ENCODE data around the gene SH2D4B. TPM values are rescaled to one million over a fixed set of nuclear protein-coding genes. Genes with fewer than 3 reads are reported as not detected.

Gene SH2D4B
- polyA plus RNA-seq (ENCODE audit: insufficient read length) = 0.10 TPM

DNA sequence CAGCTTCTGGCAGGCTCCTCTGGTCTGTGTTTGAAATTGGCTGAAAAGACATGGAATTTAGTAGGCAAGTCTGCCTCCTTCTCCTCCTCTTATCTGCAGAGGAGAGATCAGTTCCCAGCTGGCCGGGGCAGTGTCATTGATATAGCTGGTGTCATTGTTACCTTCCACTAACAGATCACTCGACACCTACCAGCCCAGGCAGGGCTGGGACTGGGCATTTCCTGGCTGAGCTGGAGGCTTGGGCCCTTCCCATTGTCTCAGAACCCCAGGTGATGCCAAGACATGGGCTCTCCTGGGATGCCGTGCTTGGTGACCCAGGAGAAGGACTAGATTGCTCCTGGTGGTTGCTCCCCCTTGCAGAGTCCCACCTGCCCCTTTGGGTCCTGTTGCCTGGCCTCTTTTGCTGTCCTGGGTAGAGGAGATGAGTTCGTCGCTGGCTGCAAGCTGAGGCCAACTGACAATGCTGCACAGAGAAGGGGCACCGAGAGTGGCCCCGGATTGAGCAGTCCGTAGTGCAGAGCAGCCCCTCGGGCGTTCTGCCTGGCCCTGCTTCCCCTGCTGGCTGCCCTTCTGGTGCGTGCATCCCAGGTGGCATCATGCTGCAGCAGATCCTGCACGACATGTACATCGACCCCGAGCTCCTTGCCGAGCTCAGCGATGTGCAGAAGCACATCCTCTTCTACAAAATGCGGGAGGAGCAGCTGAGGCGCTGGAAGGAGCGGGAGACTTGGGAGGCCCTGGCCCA, at the start of gene SH2D4B:
TSS of gene SH2D4B (plus strand) at position 167 of the 745 bp plus-strand sequence. CDS start at position 597, 430 bp downstream.
- DNase-seq = no peak

DNA sequence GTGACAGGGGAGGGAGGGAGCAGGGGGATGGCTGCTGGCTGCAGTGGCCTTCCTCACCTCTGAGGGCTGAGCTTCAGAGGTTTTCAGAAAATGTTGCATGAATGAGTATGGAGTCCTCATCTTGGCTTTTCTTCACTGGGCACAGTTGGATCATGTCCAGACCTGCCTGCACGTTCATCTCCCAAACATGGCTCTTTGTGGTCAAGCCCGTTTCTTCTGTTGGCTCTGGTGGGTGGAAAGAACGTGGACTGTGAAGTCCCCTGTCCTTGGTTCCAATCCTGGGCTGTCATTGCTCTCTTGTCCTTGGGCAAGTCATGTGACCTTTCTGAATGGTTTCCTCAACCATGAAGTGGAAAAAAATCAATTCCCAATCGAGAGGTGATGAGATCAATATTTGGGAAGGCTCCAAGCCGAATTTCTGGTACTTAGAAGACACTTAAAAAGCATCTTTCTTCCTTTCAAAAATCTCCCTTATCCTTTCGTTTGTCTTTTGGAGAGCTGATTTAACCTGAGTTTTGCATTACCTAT, 49.1 kb upstream of the SH2D4B start:
- DNase-seq = no peak

DNA sequence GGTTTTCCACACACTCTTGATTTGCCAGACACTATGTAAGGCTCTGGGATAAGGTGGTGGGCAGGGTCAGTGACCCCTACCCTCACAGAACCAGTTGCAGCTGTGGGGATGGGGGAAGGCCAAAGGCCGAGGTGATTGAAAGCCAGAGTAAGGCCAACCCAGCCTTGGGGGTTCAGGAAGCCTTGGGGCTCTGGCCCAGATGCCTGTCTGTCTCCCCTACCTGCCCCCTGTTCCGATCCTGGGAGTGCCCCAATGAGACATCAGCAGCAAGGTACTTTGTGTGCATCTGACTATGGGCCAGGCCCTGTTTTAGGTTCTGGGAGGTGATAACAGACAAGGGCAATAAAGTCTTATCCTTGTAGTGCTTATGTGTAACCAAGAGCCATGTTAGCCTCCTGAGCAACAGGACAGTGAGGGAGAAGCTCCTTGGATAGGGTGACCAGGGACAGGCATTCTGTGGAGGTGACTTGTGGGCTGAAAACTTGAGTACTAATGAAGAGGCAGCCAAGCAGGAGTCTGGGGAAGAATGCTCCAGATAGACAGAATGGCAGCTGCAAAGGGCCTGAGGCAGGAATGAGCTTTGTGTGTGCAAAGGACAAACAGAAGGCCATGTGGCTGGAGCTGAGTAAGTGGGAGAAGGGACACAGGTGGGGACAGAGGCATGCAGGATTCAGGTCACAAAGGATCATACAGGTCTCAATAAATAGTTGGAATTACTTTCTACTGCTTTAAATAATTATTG, 48.2 kb upstream of the SH2D4B start:
- DNase-seq = no peak

DNA sequence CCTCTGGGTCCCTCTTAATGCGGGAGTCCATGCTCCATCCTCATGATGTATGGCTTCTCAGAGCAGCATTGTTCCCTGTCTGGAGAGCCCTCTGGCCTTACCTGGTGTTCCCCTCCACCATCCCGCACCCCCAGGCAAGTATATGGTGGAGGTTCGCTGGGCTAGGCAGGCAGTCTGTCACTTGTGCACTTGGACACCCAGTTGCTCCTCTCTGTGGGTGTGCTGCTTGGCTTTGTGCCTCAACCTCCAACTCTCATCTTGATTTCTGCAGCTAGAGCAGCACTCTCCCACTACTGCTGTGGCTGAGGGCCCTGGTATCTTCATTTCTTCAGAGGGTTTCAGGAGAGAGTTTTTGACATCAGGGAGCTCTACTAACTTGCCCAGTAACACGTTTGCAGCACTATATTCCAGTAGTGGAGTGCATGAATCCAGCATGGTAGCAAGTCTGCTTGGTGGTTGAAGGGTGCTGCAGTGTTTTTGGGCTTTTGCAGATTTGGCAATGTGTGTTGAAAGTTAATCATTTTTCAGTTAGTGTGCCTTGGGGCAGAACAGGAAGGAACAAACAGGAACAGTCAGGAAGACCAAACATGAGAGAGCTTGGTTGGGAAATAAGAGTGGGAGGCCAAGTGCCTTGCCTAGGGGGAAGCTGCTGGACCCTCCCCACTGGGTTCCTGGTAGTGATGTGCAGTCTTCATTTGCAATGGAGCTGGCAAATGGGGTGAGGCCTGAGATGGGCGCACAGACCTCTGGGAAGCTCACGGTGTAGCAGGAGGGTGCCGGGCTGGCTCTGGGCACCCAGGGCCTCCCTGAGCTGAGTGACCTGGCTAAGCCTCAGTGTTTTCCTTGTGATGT, 46.2 kb upstream of the SH2D4B start:
- no peak for DNase-seq

DNA sequence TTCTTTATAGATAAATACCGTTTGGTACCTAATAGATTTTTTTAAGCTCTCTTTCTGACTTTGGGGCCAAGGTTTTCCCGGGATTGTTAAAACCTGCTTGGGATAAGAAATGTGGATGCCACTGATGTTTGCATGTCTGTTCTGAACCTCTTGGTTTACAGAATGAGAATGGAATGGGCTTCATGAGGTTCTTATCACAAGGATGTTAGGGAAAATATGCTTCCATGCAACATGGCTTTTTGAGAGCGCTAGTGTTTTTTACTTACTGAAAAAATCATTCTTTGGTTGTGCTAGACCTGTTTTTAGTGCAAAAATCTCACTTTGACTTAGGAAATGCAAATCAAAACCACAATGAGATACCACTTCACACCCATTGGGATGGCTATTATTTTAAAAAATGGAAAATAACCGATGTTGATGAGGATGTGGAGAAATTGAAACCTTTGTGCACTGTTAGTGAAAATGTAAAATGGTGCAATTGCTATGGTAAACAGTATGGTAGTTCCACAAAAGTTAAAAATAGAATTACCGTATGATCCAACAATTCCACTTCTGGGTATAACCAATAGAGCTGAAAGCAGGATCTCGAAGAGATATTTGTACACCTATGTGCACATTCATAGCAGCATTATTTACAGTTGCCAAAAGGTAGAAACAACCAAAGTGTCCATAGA, 44.7 kb upstream of the SH2D4B start:
- DNase-seq = no peak

DNA sequence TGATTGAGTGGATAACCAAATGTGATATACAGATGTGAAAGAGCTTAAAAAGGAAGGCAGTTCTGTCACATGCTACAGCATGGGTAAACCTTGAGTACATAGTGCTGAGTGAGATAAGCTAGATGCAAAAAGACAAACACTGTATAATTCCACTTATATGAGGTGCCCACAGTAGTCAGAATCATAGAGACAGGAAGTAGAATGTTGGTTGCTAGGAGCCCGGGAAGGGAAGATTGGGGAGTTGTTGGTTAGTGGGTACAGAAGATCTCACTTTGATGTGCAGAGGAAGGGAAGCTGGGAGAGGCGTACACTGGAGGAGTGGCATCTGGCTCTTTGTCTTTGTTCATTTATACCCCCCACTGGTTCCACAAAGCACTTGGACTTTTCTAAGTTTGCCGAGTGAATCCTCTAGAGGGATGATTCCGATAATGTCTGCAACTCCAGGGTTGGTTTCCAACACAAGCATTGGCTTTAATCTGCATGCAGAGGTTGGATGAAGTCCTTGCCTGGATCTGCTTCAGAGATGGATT, 44.1 kb upstream of the SH2D4B start:
- no peak for DNase-seq

DNA sequence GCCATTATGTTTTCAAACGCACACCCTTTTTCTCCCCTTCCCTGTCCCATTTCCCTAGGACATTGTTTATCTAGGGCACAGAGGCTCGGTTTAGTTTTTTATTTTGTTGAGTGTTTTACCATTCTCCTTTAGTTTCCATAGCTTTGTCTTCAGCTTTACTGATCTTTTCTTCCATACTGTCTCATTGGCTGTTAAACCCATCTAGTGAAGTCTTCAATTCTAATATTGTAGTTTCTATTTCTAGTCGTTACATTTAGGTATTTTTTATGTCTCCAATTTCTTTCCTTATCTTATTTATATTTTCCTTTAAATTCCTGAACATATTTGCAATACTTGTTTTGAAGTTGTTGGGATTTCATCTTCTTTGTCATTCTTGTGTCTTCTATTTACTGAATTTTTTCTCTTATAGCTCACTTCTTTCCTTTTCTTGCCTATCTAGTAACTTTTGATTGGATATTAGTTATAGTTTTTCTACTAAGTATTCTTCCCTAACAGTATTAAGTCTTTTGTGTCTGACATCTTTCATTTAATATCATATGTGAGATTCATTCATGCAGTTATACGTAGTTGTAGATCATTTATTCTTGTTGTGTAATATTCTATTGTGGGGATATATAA, 41.0 kb upstream of the SH2D4B start:
- no peak for DNase-seq

DNA sequence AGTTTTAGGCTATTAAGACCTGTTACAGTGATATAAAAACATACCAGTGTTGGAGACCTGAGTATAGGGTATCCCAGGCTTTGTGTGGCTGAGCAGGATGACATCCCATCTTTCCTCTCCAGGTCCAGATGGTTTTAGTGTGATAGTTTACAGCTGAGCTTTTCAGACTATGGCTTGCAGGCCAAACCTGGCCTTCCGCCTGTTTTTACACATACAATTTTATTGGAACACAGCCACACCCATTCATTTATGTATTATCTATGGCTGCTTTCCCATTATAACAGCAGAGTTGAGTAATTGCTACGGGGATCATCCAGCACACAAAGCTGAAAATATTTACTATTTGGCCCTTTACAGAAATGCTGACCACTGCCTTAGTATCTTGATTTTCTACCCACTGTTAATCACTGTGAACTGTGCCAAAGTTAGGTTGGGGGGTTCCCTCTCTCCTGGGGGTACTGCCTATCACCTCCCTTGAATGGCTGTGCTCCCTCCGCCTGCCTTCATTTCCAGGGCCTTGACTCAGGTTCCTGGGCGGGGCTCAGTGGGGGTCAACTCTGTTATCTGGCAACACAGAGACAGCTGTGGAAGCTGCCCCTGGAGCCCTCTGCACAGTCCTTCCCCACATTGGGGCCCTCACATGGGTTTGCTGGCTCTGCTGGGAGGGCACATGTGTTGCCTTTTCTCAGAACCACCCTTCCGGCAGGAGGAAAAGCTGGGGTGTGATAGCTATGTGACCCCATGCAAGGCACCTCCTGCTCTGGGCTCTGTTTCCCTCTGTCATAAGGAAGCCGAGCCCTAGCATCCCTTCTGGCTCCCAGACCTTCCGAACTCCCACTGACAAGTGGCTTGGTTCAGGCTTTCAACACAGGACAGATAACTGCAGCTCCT, 40.3 kb upstream of the SH2D4B start:
- DNase-seq = peak; percentile 62

DNA sequence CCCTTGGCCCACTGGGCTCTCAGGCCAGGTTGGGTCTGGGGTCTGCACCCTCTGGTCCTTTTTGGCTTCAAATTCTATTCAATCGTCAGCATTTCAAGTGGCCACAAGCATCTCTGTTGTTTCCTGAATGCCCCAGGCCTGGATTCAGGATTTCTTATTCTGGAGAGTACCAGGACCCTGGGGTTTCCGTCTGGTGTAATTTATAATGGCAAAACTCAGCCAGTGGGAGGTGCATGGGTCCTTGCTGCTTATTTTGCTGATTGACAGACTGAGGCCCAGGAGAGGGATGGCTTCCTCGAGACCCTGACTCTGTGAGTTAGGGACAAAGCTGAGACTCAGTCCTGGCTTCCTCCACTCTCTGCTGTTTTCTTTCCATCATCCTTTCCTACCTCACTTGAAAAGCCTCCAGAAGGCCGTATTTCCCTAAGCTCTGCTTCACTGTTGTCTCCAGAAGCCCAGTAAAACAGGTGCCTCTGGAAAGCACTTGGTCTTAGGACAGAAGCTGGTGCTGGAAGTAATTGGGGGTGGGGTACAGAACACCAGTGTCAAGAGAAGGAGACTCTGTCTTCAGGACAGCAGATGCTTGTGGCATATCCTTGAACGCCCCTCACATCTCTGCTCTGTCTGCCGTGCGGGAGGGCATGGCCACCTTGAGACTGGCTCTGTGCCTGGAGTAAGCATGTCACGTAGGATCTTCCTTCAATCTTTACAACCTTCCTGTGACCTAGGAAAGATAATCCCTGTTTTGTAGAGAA, 39.4 kb upstream of the SH2D4B start:
- DNase-seq = no peak

DNA sequence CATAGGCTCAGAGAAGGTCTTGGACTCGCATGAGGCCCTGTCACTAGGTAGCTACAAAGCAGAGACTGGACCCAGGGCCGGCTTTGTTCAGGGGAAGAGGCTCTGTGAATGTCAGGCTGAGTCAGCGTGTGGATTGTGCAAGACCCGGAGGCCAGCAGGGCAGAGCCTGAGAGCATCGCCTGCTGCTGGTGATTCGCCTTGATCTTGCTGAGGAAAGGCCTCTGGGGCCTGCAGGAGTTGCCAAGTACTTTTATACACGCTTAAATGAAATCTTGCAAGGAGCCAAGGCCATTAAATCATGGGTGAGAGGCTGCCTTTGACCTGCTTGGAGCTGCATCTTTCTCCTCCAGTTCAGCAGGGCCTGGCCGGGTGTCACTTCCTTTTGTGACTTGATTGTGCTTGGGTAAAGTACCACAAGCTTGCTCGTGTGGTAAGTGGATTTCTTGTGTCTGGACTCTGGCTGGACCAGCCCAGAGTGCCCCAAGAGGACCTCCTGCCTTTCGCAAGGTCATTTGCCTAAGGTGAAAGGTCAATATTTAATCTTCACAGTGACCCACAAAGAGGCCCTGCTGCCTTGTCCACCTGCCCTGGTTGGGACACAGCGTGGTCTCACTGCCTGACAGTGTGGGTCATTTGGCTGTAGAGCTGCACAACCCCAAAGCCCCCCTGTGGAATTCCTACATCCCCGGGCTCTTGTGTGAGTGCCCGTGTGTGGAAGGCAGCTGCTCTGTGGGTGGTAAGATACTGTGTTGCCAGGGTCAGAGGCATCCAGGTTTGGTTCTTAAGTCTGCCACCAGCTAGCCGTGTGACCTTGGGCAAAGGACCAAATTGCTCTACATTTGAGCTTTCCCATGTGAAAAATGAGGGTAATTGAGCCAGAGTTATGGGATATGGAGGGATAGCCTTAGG, 38.6 kb upstream of the SH2D4B start:
- DNase-seq = peak; percentile 69

DNA sequence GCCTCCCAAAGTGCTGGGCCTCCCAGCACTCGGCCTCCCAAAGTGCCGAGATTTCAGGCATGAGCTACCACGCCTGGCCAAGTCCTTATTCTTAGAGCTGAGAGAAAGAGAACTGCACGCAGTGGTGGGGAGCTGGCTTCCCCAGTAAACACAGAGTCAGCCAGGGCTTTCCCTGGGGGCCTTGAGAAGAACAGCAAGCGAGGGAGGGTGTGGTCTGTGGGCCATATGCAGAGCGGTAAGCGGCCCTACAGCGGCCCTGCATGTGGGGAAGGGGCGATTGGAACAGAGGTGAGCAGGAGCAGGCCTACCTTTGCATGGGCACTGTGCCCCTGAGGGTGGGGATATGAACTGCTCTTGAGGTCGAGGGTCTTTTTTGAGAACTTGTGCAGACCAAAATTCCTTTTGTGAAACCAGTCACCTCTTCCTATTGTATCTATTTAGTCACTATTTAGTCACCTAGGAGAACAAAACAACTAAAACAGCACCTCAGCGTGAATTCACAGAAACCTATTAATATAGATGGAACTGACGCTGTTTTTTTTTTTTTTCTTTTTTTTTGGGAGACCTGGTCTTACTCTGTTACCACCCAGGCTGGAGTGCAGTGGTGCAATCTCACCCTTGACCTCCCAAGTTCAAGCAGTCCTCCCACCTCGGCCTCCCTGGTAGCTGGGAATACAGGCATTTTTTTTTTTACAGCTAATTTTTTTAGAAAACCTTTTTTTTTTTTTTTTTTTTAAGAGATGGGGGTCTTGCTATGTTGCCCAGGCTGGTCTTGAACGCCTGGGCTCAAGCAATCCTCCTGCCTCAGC, 36.9 kb upstream of the SH2D4B start:
- peak; percentile 73 for DNase-seq

DNA sequence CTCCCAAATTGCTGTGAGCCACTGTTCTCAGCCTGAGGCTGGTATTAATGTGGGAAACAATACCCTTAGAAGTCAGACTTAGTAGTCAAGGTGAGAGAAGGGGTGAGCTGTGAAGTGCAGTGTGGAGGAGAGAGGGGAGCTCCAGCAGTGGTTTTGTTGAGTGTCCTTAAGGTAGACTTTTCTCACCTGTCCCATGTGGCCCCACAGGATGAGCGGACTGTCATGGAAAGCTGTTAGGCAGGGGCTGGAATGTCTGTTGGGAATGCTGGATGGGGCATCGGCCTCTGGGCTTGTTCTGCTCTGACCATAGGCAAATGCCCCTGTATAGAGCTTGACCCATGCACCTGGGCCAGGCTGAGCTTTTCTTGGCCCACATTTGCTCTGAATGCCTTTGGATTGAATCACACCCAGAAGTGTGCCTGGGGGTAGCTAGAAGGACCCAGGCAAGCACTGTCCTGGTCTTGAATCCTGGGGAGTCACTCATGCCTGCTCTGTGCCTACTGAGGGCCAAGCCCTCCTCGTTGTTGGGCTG, 36.3 kb upstream of the SH2D4B start:
- DNase-seq = no peak

DNA sequence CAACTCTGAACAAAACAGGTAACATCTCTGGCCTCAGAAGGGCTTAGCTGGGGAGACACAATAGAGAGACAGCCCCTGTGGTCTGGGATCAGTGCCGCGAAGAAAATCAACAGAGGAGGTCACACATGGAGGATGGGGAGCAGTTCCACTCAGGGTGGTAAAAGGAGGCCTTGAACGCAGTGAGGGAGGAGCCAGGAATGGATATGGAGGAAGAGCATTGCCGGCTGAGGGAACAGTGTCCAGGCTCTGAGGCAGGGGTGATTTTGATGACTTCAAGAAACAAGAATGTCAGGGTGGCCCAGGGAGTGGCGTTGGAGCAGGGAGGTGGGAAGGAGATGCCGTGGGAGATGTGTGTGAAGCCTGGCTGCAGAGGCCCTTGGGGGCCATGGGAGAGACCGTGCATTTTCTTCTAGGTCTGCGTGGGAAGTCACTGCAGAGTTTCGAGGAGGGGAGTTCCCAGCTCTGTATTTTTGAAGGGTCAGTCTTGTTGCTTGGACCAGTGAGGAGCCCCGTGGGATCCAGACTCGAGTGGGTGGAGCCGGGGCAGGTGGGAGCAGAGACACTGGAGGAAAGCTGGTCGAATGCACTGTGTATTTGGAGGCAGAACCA, 35.7 kb upstream of the SH2D4B start:
- no peak for DNase-seq

DNA sequence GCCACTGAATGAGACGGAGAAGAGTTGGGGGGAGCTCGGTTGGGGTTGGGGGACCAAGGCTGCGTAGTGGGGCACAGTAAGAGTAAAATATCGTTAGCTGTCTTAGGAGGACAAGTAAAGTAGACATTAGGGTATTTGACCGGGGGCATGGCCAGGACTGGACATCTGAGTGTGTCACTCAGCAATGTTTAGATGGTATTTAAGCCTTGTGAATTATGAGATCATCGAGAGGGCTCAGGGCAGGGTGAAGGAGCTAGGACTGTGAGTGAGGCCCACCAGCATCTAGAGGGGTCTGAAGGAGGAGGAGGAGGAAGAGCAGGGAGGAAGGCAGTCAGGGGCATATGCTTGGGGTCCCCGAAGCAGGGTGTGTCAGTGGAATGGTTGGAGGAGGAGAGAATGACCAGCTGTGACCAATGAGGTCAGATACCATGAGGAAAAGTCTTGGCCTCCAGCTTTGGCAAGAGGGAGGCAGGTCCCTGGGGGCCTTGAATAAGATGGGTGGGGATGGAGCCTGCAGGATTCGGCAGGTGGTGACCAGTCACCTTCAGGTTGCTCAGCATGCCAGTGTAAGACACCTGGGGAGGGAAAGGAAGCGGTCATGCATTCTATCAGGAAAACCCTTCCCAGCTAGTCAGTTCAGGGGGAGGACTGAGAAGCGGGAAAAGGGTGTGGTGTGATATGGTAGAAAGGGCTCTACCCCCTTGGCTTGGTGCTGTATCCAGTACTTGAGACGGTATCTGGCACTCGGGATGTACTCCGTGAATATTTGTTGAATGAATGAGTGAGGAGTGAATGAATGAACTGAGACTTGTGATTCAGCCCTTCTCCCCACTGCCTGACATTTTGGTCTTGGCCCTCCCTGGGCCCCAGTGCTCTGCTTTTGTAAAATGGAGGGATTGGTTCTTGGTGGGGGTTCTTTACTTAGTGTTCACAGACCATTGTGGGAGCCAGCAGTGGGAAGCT, 34.8 kb upstream of the SH2D4B start:
- DNase-seq = no peak

DNA sequence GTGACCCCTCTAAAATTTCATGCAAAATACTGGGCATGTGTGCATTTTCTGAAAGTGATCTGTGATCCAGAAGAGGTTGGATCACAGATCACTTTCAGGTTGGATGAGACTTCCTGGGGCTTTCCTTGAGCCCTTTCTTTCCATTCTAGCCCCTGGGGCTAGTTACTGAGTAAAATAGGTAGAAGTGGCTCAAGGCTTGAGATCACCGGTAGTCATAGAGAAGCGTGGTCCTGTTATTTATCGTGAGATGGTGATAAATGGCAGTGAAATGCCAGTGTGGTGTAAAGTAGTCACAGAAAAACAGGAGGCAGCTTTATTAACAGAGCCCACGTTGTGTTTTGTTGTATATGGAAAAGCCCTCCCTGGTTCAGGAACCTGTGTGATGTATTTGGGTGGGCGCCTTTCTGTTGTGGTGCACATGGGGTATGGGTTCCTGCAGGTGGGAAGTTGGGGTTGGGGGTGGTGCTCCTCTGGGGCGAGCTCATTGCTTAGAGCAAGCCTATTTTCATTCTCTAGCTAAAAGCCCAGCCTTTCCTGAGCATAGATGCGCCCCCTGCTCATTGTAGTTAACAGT, 34.0 kb upstream of the SH2D4B start:
- no peak for DNase-seq

Measured in hindlimb muscle (tissue), 1 donor.